C4-2B (cell line): ENCODE measurements around the gene UNC80.

Experiments used
- ZFX ChIP-seq: fragments of 450-650 bp; IDR thresholded peaks from 2 replicates; pipeline ENCODE4 v1.6.1; 2017
- TF ChIP-seq, protein P1 (sequence below): fragments of 450-650 bp; conservative IDR thresholded peaks from 2 replicates; pipeline ENCODE4 v1.5.1; 2017; ENCODE audit warnings: mild to moderate bottlenecking

- TF ChIP-seq, protein P1, sequence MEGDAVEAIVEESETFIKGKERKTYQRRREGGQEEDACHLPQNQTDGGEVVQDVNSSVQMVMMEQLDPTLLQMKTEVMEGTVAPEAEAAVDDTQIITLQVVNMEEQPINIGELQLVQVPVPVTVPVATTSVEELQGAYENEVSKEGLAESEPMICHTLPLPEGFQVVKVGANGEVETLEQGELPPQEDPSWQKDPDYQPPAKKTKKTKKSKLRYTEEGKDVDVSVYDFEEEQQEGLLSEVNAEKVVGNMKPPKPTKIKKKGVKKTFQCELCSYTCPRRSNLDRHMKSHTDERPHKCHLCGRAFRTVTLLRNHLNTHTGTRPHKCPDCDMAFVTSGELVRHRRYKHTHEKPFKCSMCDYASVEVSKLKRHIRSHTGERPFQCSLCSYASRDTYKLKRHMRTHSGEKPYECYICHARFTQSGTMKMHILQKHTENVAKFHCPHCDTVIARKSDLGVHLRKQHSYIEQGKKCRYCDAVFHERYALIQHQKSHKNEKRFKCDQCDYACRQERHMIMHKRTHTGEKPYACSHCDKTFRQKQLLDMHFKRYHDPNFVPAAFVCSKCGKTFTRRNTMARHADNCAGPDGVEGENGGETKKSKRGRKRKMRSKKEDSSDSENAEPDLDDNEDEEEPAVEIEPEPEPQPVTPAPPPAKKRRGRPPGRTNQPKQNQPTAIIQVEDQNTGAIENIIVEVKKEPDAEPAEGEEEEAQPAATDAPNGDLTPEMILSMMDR = no peak
- no peak for TF ChIP-seq ZFX
Measured at GRCh38 chr2:209772290-209772685, 656 bp downstream of the UNC80 start.
